HEK293 (cell line): ENCODE measurements around the gene CDC42SE1.

ENCODE experiments used
- CTCF ChIP-seq: fragments of 450-650 bp; formaldehyde crosslinking; IDR thresholded peaks from 2 replicates; pipeline ENCODE4 v1.5.1; 2016; ENCODE audit warnings: missing biosample characterization, missing genetic modification characterization
- YY1 ChIP-seq: fragments of 450-650 bp; formaldehyde crosslinking; IDR thresholded peaks from 2 replicates; pipeline ENCODE4 v1.5.1; 2018; ENCODE audit warnings: missing biosample characterization, missing genetic modification characterization
- ZEB2 ChIP-seq: fragments of 450-650 bp; formaldehyde crosslinking; IDR thresholded peaks from 2 replicates; pipeline ENCODE4 v1.5.1; 2016; ENCODE audit warnings: missing biosample characterization, missing genetic modification characterization
- ZFP3 ChIP-seq: fragments of 450-650 bp; formaldehyde crosslinking; IDR thresholded peaks from 2 replicates; pipeline ENCODE4 v1.5.1; 2016; ENCODE audit warnings: low read depth, missing biosample characterization, missing genetic modification characterization
- ZNF155 ChIP-seq: fragments of 450-650 bp; formaldehyde crosslinking; IDR thresholded peaks from 2 replicates; pipeline ENCODE4 v1.5.1; 2016; ENCODE audit warnings: missing biosample characterization, missing genetic modification characterization
- ZNF248 ChIP-seq: fragments of 450-650 bp; formaldehyde crosslinking; IDR thresholded peaks from 2 replicates; pipeline ENCODE4 v1.5.1; 2017; ENCODE audit warnings: missing biosample characterization, missing genetic modification characterization
- ZNF639 ChIP-seq: fragments of 450-650 bp; formaldehyde crosslinking; IDR thresholded peaks from 2 replicates; pipeline ENCODE4 v1.5.1; 2016; ENCODE audit warnings: missing biosample characterization, missing genetic modification characterization
- ZNF645 ChIP-seq: fragments of 450-650 bp; formaldehyde crosslinking; IDR thresholded peaks from 2 replicates; pipeline ENCODE4; 2016; ENCODE audit warnings: missing biosample characterization, missing genetic modification characterization
- ZNF660 ChIP-seq: fragments of 450-650 bp; IDR thresholded peaks from 2 replicates; pipeline ENCODE4 v1.5.1; 2018; ENCODE audit warnings: missing biosample characterization, mild to moderate bottlenecking, missing genetic modification characterization
- ZNF707 ChIP-seq: fragments of 450-650 bp; formaldehyde crosslinking; IDR thresholded peaks from 2 replicates; pipeline ENCODE4 v1.5.1; 2016; ENCODE audit warnings: missing biosample characterization, missing genetic modification characterization
- TF ChIP-seq, protein P1 (sequence below): fragments of 450-650 bp; formaldehyde crosslinking; IDR thresholded peaks from 2 replicates; pipeline ENCODE4 v1.5.1; 2016; ENCODE audit warnings: missing biosample characterization, missing genetic modification characterization
- TF ChIP-seq, protein P2 (sequence below): fragments of 450-650 bp; formaldehyde crosslinking; IDR thresholded peaks from 2 replicates; pipeline ENCODE4 v1.5.1; 2016; ENCODE audit warnings: missing biosample characterization, missing genetic modification characterization

DNA sequence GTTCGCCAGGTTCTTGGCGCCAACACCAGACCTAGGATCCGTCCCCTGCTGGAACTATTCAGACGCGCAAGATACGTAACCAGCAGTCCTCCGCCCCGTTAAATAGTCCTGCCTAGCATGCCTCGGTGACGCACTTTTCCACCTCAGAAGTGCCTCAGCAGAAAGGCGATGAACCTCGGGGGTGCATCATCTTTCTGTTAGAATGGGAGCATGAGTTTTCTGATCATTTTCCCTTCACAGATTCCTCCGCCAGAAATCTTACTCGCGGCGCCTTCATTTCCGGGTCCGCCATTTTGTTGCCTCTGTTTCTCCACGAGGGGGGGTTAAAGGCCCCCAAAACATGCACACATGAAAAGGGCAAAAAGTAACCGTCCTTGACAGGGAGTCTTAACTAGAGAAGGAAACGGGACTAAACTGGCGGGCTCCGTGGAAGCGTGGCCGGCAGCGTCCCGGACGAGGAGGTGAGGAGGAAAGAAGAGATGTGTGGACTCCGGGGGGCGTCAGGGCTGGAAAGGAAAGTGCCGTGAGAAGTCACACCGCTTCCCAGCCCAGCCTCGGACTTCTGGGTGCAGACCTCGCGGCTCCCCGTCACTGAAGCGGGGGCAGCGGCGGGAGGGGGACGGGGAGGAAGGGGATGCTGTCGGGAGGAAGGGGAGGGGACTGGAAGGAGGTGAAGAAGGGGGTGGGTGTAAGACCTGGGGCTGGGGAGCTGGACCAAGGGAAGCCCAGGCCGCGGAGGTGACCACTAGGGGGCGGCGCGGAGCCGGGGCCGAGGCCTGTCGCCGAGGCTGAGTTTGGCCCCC, 11.3 kb upstream of the CDC42SE1 start, which contains the start of gene GABPB2:
- TF ChIP-seq ZNF155: no peak
- TF ChIP-seq ZFP3 (tag by site-specific recombination): no peak; the same call in 1 of the 2 replicates
- peak; percentile 98 for TF ChIP-seq YY1 (tag by site-specific recombination)
- TF ChIP-seq, protein P1, sequence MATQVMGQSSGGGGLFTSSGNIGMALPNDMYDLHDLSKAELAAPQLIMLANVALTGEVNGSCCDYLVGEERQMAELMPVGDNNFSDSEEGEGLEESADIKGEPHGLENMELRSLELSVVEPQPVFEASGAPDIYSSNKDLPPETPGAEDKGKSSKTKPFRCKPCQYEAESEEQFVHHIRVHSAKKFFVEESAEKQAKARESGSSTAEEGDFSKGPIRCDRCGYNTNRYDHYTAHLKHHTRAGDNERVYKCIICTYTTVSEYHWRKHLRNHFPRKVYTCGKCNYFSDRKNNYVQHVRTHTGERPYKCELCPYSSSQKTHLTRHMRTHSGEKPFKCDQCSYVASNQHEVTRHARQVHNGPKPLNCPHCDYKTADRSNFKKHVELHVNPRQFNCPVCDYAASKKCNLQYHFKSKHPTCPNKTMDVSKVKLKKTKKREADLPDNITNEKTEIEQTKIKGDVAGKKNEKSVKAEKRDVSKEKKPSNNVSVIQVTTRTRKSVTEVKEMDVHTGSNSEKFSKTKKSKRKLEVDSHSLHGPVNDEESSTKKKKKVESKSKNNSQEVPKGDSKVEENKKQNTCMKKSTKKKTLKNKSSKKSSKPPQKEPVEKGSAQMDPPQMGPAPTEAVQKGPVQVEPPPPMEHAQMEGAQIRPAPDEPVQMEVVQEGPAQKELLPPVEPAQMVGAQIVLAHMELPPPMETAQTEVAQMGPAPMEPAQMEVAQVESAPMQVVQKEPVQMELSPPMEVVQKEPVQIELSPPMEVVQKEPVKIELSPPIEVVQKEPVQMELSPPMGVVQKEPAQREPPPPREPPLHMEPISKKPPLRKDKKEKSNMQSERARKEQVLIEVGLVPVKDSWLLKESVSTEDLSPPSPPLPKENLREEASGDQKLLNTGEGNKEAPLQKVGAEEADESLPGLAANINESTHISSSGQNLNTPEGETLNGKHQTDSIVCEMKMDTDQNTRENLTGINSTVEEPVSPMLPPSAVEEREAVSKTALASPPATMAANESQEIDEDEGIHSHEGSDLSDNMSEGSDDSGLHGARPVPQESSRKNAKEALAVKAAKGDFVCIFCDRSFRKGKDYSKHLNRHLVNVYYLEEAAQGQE: peak; percentile 63
- TF ChIP-seq ZNF248 (tag by site-specific recombination): no peak
- peak; percentile 85 for TF ChIP-seq CTCF (tag by site-specific recombination)
- peak; percentile 99 for TF ChIP-seq ZNF639
- no peak for TF ChIP-seq ZNF707 (tag by site-specific recombination)
- peak; percentile 100 for TF ChIP-seq ZNF660 (tag by site-specific recombination)
- TF ChIP-seq, protein P2, sequence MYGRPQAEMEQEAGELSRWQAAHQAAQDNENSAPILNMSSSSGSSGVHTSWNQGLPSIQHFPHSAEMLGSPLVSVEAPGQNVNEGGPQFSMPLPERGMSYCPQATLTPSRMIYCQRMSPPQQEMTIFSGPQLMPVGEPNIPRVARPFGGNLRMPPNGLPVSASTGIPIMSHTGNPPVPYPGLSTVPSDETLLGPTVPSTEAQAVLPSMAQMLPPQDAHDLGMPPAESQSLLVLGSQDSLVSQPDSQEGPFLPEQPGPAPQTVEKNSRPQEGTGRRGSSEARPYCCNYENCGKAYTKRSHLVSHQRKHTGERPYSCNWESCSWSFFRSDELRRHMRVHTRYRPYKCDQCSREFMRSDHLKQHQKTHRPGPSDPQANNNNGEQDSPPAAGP (tag by site-specific recombination): peak; percentile 97
- TF ChIP-seq ZEB2 (tag by site-specific recombination): peak; percentile 96
- no peak for TF ChIP-seq ZNF645 (tag by site-specific recombination)
